Epithelial cell of esophagus (primary cell): Measurements from ENCODE around the gene CNOT8.
A peak's percentile ranks its signal among the peaks of the same experiment; 100 is the strongest.
"Not testable (repeated sequence)": the region's sequence is repeated elsewhere in the genome, so short reads cannot be mapped to it uniquely, and the experiment has no call there.

Experiments used
- DNase-seq: peaks from one replicate; pipeline ENCODE4 v3.0.0; 2010; ENCODE audit warnings: low read depth
- H3K4me3 ChIP-seq: 2 replicates; pipeline ENCODE4 v1.5.1; 2011; ENCODE audit warnings: mild to moderate bottlenecking, low read length, control low read depth
- TF ChIP-seq, protein P1 (sequence below): IDR thresholded peaks from 2 replicates; pipeline ENCODE4 v1.5.1; 2011; ENCODE audit warnings: low read depth, mild to moderate bottlenecking, low read length, control low read depth, inconsistent platforms; ENCODE audit not compliant: insufficient read depth; ENCODE audit errors: missing control alignments

The CNOT8 gene

DNA sequence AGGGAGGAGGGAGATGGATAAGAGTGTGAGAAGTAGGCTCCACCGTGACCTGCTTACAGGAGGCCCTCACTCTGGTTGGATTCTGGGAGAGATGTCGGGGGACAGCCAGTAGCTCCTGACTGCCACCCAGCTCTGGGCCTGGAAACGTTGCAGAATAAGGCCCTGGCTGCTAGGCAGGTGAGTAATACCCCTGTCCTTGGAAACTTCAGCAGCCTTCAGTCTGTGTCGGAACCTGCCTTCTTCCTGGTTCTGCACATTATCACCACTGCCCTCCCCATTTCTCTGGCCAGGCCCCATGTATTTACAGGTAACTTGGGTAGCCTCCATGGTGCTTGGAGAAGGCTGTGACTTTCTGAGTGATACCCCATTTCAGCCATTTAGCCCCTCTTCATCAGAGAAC, 34.8 kb upstream of the CNOT8 start:
- TF ChIP-seq, protein P1, sequence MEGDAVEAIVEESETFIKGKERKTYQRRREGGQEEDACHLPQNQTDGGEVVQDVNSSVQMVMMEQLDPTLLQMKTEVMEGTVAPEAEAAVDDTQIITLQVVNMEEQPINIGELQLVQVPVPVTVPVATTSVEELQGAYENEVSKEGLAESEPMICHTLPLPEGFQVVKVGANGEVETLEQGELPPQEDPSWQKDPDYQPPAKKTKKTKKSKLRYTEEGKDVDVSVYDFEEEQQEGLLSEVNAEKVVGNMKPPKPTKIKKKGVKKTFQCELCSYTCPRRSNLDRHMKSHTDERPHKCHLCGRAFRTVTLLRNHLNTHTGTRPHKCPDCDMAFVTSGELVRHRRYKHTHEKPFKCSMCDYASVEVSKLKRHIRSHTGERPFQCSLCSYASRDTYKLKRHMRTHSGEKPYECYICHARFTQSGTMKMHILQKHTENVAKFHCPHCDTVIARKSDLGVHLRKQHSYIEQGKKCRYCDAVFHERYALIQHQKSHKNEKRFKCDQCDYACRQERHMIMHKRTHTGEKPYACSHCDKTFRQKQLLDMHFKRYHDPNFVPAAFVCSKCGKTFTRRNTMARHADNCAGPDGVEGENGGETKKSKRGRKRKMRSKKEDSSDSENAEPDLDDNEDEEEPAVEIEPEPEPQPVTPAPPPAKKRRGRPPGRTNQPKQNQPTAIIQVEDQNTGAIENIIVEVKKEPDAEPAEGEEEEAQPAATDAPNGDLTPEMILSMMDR, result no peak
- no peak overlapping the region for H3K4me3 ChIP-seq
- DNase-seq, result peak; percentile 30

DNA sequence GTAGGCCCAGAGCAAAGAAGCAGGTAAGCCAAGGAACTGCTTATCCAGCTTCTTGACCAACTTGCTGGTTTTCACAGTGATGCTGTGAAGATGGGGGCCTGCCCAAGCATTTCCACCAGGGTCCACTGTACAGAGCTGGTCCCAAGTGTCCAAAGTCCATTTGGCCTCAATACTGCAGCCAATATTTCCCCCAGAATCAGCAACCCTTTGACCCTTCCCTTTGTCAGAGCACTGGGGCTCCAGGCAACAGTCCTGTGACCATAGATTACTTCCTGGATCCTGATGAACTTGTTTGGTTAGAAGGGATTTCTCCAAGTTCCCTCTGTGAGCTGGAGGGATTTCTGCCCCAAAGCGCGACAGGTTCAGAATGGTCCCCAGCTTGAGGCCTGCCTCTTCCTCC, 34.4 kb upstream of the CNOT8 start:
- no peak overlapping the region for H3K4me3 ChIP-seq
- TF ChIP-seq, protein P1, result no peak
- DNase-seq, result no peak

DNA sequence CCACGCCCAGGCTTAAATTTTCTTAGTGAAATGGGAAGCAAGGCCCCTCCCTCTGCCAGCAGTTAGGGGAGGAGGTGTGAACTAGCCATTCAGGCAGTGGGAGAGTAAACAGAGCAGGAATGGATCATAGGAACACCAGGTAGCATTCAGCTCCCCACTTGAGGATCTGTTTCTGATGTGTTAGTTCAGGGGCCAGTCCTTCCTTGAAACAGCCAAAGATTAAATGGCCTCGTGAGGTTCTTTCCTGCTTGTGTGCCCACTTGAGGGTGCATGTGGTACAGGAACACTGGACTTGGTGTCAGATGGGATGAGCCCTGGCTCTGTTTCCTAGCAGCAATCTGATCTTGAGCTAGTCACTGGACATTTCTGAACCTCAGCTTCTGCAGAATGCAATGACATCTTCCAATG, 29.2 kb upstream of the CNOT8 start:
- TF ChIP-seq, protein P1, result no peak
- H3K4me3 ChIP-seq, result no peak overlapping the region
- DNase-seq, result peak; percentile 58

DNA sequence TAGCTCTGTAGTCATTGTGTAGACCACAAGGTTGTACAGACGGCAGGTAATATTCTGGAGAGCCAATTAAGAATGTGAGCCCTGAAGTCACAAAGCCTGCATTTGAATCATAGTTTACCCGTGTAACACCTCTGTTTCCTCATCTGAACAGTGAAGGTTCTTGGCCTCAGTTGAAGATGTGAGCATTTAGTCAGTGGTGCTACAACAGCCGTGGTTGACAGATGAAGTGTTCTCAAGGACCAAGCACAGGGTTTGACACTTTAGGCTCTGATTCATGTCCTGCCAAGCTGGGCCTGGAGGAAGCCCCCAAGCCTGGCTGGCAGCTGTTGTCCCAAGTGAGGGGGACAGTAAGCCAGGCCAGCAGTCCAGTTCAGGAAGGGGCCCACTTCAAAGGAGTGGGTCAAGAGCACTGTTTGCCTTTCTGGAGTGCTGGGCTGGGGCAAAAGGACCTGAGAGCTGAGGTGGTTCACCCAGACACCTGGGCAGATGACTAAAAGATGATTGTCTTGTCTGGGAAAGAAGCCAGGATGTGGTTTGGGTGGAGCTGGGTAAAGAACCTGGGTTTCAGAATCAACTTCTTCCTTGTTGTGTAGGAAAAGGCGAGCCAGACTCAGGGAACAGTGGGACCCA, 28.7 kb upstream of the CNOT8 start:
- no peak overlapping the region for H3K4me3 ChIP-seq
- DNase-seq, result peak; percentile 97
- TF ChIP-seq, protein P1, result no peak

DNA sequence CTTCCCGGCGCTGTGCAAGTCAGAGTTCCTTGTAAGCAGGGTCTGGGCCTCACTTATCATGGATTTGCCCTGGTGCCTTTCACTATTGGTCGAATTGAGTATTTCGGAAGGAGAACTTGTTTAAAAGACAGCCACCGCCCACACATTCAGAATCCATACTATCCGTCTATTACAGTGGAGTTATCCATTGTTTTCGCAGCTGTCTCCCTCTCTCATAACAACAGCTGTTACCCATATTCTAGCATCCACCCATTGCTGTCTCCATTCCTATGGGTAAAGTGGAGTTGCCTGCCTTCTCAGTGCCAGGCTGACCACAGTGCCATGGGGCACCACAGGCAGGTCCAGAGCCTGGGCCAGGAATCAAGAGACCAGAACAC, 28.2 kb upstream of the CNOT8 start:
- no peak overlapping the region for H3K4me3 ChIP-seq
- TF ChIP-seq, protein P1, result no peak
- DNase-seq, result no peak

DNA sequence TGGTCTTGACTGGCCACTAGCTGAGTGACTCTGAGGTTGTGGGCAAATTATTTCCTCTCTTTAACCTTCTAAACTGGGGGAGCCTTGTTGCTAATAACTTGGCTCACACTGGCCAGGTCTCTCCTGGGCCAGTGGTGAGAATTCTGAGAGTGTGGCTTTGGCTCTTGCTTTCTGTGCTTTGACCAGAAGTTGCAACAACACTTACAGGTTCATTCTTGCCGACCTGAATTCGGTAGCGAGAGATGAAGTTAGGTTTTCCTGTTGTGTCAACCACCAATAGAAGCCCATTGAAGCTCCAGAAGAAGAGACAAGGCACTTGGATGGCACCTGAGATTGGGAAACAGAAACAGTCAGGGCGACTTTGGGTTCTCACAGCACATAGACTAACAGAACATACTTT, 27.8 kb upstream of the CNOT8 start:
- H3K4me3 ChIP-seq, result no peak overlapping the region
- TF ChIP-seq, protein P1, result no peak
- peak; percentile 73 for DNase-seq

DNA sequence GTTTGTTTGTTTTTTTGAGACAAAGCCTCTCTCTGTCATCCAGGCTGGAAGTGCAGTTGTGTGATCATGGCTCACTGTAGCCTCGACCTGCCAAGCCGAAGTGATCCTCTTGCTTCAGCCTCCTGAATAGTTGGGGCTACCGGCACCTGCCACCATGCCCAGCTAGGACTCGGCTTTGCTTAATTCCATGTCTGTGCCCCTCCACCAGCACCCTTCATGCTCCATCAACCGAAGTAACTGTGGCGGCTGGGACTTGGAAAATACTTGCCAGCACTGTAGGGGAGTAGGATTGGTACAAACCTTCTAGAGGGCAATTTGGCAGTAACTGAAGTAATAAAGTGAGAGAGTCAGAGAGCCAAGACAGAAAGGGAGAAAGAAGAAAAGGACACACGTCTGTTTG, 27.0 kb upstream of the CNOT8 start:
- DNase-seq, result no peak
- TF ChIP-seq, protein P1, result no peak
- H3K4me3 ChIP-seq, result no peak overlapping the region

DNA sequence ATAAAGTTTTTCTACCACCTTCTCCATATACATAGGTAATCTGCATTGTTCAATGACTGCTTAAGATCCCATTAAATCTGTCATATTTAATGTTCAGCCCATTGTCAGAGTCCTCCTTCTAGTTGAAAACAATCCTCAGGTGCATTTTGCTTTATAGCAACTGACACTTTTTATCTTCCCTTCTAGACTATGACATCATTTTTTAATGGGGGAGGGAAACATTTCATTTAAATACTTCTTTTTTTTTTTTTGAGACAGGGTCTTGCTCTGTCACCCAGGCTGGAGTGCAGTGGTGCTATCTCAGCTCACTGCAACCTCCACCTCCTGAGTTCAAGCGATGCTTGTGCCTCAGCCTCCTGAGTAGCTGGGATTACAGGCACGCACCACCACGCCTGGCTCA, 25.6 kb upstream of the CNOT8 start:
- not testable (repeated sequence) for H3K4me3 ChIP-seq, DNase-seq
